Astrocyte of the spinal cord (primary cell): Measurements from ENCODE around the gene TMEM132D.

Experiments used
- DNase-seq: peaks from one replicate; pipeline ENCODE4 v3.0.0; 2011; ENCODE audit warnings: low read depth, low spot score
- H3K4me3 ChIP-seq: 2 replicates; pipeline ENCODE4 v1.5.1; 2011; ENCODE audit warnings: low read depth, mild to moderate bottlenecking, low read length, moderate library complexity
- in situ Hi-C: cut with HindIII; loops from 2 replicates; pipeline ENCODE4 v1.10.0; 2017; ENCODE audit warnings: low sequenced_read_pairs
- TF ChIP-seq, protein P1 (sequence below): IDR thresholded peaks from 2 replicates; pipeline ENCODE4 v1.5.1; 2012; ENCODE audit warnings: low read depth, mild to moderate bottlenecking, low read length, inconsistent platforms

The TMEM132D gene

DNA sequence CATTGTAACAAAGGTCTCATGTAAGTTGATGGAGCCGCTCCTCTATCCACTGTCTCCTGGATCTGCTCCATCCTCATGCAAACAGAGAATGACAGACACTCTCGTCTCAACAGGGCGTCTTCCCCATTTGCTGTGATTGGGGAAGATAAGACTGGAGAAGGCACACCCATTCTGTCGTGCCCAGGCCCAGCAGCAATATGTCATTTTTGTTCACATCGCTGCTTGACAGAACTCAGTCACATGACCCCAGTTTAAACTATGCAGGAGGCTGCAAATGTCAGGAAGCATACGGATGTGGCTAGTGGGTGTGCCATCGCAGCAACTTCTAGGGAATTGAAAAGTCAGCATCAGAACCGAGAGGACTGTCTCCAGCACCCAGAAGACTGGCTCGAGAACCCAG lies 290.5 kb downstream of the TMEM132D start:
- TF ChIP-seq, protein P1, sequence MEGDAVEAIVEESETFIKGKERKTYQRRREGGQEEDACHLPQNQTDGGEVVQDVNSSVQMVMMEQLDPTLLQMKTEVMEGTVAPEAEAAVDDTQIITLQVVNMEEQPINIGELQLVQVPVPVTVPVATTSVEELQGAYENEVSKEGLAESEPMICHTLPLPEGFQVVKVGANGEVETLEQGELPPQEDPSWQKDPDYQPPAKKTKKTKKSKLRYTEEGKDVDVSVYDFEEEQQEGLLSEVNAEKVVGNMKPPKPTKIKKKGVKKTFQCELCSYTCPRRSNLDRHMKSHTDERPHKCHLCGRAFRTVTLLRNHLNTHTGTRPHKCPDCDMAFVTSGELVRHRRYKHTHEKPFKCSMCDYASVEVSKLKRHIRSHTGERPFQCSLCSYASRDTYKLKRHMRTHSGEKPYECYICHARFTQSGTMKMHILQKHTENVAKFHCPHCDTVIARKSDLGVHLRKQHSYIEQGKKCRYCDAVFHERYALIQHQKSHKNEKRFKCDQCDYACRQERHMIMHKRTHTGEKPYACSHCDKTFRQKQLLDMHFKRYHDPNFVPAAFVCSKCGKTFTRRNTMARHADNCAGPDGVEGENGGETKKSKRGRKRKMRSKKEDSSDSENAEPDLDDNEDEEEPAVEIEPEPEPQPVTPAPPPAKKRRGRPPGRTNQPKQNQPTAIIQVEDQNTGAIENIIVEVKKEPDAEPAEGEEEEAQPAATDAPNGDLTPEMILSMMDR: no peak
- in situ Hi-C loops: no loop called here
- no peak for DNase-seq
- H3K4me3 ChIP-seq: no peak overlapping the region

GRCh38 chr12:129610601-129611120 lies 293.2 kb downstream of the TMEM132D start:
- TF ChIP-seq, protein P1: no peak
- in situ Hi-C loops: no loop called here
- no peak for DNase-seq
- H3K4me3 ChIP-seq: no peak overlapping the region

- DNase-seq: peak; percentile 24
- no peak overlapping the region for H3K4me3 ChIP-seq
- in situ Hi-C loops: no loop called here
- TF ChIP-seq, protein P1: no peak
Measured at GRCh38 chr12:129607756-129608155, 296.1 kb downstream of the TMEM132D start.

- no peak overlapping the region for H3K4me3 ChIP-seq
- TF ChIP-seq, protein P1: no peak
- in situ Hi-C loops: no loop called here
- peak; percentile 90 for DNase-seq
Measured at GRCh38 chr12:129607301-129607700, 296.5 kb downstream of the TMEM132D start.

GRCh38 chr12:129606239-129606638 lies 297.6 kb downstream of the TMEM132D start:
- in situ Hi-C loops: no loop called here
- DNase-seq: no peak
- no peak overlapping the region for H3K4me3 ChIP-seq
- TF ChIP-seq, protein P1: no peak

GRCh38 chr12:129605666-129606065 lies 298.2 kb downstream of the TMEM132D start:
- DNase-seq: peak; percentile 72
- no peak overlapping the region for H3K4me3 ChIP-seq
- TF ChIP-seq, protein P1: no peak
- in situ Hi-C loops: no loop called here

DNA sequence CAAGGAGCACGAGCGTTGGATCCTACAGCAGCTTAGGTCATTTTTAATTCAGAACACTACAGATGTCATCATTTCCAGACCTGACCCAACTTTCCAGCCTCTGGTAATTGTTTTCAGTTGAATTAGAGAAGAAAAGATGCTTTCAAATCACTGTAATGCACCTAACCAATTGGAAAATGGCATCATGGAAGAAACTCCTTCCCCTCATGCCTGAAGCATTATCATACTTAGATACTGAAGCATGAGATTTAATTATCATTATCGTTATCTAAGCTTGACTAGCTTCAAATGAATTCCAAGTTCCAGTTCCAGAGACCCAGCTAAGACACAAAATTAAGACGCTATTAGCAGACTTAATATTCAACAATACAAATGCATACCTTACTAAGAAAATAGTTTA lies 299.3 kb downstream of the TMEM132D start:
- in situ Hi-C loops: no loop called here
- TF ChIP-seq, protein P1: no peak
- no peak for DNase-seq
- H3K4me3 ChIP-seq: no peak overlapping the region
